ENCODE data around the gene ADRM1. TPM values are rescaled to one million over a fixed set of nuclear protein-coding genes. Genes with fewer than 3 reads are reported as not detected.
A peak's percentile ranks its signal among the peaks of the same experiment; 100 is the strongest.

The ADRM1 gene
- polyA plus RNA-seq, 1 experiment: 58.5 TPM

- TF ChIP-seq CTCF (IDR thresholded peaks at IDR 0.05; ENCODE audit: low read depth, low read length): no peak
- H3K9me3 ChIP-seq (ENCODE audit: control insufficient read depth, insufficient read depth, low read length): no peaks in the 10 kb centered on the region; the same call in 1 of the 2 replicates
- H3K27ac ChIP-seq (ENCODE audit: low read depth, low read length): no peak overlapping the region
- CTCF ChIA-PET: no interaction called here
- DNase-seq (ENCODE audit: low read depth, low spot score): no peak
- POLR2A ChIA-PET: no interaction called here
- no peaks in the 10 kb centered on the region for H3K27me3 ChIP-seq (ENCODE audit: control insufficient read depth, insufficient read depth, low read length)
- H3K4me3 ChIP-seq (ENCODE audit: low read depth, low read length): no peak overlapping the region
These were observed 52.1 kb downstream of the ADRM1 start for GRCh38 chr20:62354811-62355341.

DNA sequence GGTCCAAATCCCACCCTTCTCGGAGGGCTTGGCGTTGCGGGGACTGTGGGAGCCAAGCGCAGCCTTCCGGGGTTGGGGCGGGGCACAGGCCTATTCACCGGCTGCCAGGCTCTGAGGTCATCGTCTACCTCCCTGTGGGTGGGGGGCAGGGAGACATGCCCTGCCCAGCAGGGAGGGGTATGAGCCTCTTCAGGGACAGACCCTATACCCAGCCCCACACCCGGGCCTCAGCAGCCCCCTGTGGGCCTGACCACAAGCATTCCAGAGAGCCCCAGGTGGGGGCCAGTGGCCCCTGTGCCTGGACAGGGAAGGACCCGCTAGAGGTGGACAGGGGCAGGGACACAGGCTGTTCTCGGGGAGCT is 52.7 kb downstream of the ADRM1 start:
- POLR2A ChIA-PET: interaction anchor here (1.9 kb wide), 1 partner anchor 20 kb away, joined by 6 read pairs; no protein-coding TSS in a partner anchor
- no peak overlapping the region for H3K4me3 ChIP-seq (ENCODE audit: low read depth, low read length)
- CTCF ChIA-PET: interaction anchor here (1.4 kb wide), 1 partner anchor 27 kb away, joined by 4 read pairs; no protein-coding TSS in a partner anchor
- no peaks in the 10 kb centered on the region for H3K27me3 ChIP-seq (ENCODE audit: control insufficient read depth, insufficient read depth, low read length)
- no peak for TF ChIP-seq CTCF (IDR thresholded peaks at IDR 0.05; ENCODE audit: low read depth, low read length)
- peak overlapping the region; percentile 11 for H3K27ac ChIP-seq (ENCODE audit: low read depth, low read length)
- H3K9me3 ChIP-seq (ENCODE audit: control insufficient read depth, insufficient read depth, low read length): no peaks in the 10 kb centered on the region; the same call in 1 of the 2 replicates
- no peak for DNase-seq (ENCODE audit: low read depth, low spot score)

DNA sequence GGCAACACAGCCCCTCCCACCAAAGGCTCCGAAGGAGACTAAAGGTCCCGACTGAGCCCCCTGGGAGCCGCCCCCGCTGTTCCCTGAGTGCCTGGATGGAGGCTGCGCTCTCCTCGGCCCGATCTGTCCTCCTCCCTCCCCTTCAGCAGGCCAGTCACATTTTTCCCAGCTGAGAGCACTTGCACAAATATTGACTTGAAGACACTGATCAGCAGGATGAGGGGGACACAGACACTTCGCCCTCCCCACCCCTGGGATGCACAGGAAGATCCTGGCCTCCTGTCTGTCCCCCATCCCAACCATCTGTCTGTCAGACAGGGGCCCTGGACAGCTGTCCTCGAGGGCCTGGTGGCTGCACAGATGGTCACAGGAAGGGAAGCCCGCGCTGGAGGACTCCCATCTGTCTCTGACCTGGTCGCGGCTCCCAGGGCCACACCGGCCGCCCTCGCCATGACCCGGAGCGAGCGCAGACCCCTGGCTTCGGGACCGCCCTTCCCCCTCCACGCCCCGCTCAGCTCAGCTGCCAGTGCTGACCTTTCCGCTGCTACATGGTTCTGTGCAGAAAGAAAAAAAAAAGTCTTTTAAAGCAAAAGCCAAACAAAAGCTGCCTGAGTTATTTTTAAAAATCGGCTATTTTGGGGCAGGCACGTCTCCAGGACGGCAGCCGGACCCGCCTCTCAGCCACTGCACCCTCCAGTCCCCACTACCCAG is 53.2 kb downstream of the ADRM1 start:
- DNase-seq (ENCODE audit: low read depth, low spot score): no peak
- H3K4me3 ChIP-seq (ENCODE audit: low read depth, low read length): no peak overlapping the region
- H3K27ac ChIP-seq (ENCODE audit: low read depth, low read length): peak overlapping the region; percentile 47
- POLR2A ChIA-PET: interaction anchor here (0.5 to 1.9 kb wide), 4 partner anchors 9 to 19 kb away, joined by 3 to 6 read pairs (median 3); no protein-coding TSS in a partner anchor
- no peak for TF ChIP-seq CTCF (IDR thresholded peaks at IDR 0.05; ENCODE audit: low read depth, low read length)
- no peaks in the 10 kb centered on the region for H3K27me3 ChIP-seq (ENCODE audit: control insufficient read depth, insufficient read depth, low read length)
- H3K9me3 ChIP-seq (ENCODE audit: control insufficient read depth, insufficient read depth, low read length): no peaks in the 10 kb centered on the region; the same call in 1 of the 2 replicates
- CTCF ChIA-PET: interaction anchor here (0.5 to 1.4 kb wide), 2 partner anchors 27 to 54 kb away, joined by 3 to 4 read pairs; no protein-coding TSS in a partner anchor

DNA sequence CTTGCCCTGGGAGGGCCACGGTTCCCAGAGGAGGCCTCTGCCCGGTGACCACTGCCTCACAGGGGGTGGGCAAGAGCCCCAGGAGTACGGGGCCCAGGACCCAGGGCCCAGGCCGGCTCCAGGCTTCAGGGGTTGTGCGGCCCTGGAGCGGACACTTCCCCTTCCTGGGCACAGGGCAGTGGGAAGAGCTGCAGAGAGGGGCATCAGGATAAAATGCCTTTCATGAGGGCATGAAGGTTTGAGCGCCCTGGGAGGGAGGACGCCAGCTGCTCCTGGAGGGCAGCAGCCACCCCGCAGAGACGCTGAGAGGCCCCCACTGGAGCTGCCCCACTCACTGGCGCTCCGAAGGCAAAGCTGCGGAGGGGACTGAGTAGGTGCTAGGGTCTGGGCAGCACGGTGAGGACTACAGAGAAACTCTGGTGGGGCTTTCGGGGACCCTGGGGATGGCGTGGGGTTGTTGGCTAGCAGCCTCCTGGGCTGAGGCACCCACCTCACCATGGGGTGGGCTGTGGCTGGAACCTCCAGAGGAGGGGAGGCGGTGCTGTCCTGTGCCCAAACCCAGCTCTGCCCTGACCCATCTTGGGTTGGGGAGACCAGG is 53.9 kb downstream of the ADRM1 start:
- no peaks in the 10 kb centered on the region for H3K27me3 ChIP-seq (ENCODE audit: control insufficient read depth, insufficient read depth, low read length)
- ChIA-PET POLR2A (interaction anchor here (0.5 to 1.9 kb wide), 4 partner anchors 9 to 19 kb away, joined by 3 to 6 read pairs (median 3); no protein-coding TSS in a partner anchor), CTCF (interaction anchor here (1.4 kb wide), 1 partner anchor 26 kb away, joined by 4 read pairs; no protein-coding TSS in a partner anchor)
- TF ChIP-seq CTCF (IDR thresholded peaks at IDR 0.05; ENCODE audit: low read depth, low read length): no peak
- no peaks in the 10 kb centered on the region; the same call in 1 of the 2 replicates for H3K9me3 ChIP-seq (ENCODE audit: control insufficient read depth, insufficient read depth, low read length)
- H3K27ac ChIP-seq (ENCODE audit: low read depth, low read length): peak overlapping the region; percentile 47
- no peak overlapping the region for H3K4me3 ChIP-seq (ENCODE audit: low read depth, low read length)
- no peak for DNase-seq (ENCODE audit: low read depth, low spot score)

Measured in AG04450 (cell line).